Activated T-cell treated with anti-CD3 and anti-CD28 coated beads, Interleukin-2, amount 50 U/mL, for 4 hours (primary cell): ENCODE measurements around the gene PAIP1. TPM values are rescaled to one million over a fixed set of nuclear protein-coding genes. Genes with fewer than 3 reads are reported as not detected.
"Not testable (repeated sequence)": the region's sequence is repeated elsewhere in the genome, so short reads cannot be mapped to it uniquely, and the experiment has no call there.

Experiments used
- ATAC-seq, 2 donors: fragments of 200-7000 bp; cut with Tn5 transposase; one replicate each; pipeline ENCODE4 v1.10.0; 2021
- DNase-seq: peaks from one replicate; pipeline ENCODE4 v3.0.0-alpha.2; 2020
- H3K27me3 Mint-ChIP-seq: one replicate; pipeline ENCODE4 v1.8.0; 2021; ENCODE audit warnings: low read depth, mixed read lengths
- H3K36me3 Mint-ChIP-seq: one replicate; pipeline ENCODE4 v1.8.0; 2022; ENCODE audit warnings: mixed read lengths; ENCODE audit not compliant: insufficient read depth
- H3K4me1 Mint-ChIP-seq: one replicate; pipeline ENCODE4 v1.8.0; 2021; ENCODE audit warnings: low read depth, mixed read lengths
- H3K4me3 Mint-ChIP-seq: one replicate; pipeline ENCODE4 v1.8.0; 2021; ENCODE audit warnings: mild to moderate bottlenecking, moderate library complexity, mixed read lengths
- H3K9me3 Mint-ChIP-seq: one replicate; pipeline ENCODE4 v1.8.0; 2021; ENCODE audit warnings: mixed read lengths
- total RNA-seq, 3 donors: library from RNA; stranded (reverse); gene quantifications; one replicate each; pipeline ENCODE4 v1.2.1, GENCODE V29; 2021

The PAIP1 gene
- total RNA-seq, 3 donors from 2014 or later, result 64.8 to 69.5 (median 66.7) TPM

- ATAC-seq, result no peak
- Mint-ChIP-seq H3K4me3 (no peak overlapping the region), H3K36me3 (peaks cover 10% of the 10 kb centered on the region), H3K9me3 (no peaks in the 10 kb centered on the region), H3K27me3 (no peaks in the 10 kb centered on the region), H3K4me1 (no peaks in the 10 kb centered on the region)
- no peak for DNase-seq
Observed at GRCh38 chr5:43583724-43584123, 26.8 kb upstream of the PAIP1 start.

- Mint-ChIP-seq H3K27me3 (no peaks in the 10 kb centered on the region), H3K4me3 (no peak overlapping the region), H3K4me1 (no peaks in the 10 kb centered on the region), H3K36me3 (peaks cover 8% of the 10 kb centered on the region), H3K9me3 (no peaks in the 10 kb centered on the region)
- ATAC-seq, result no peak
- no peak for DNase-seq
Observed at GRCh38 chr5:43582082-43583005, 25.5 kb upstream of the PAIP1 start.

- no peaks in the 10 kb centered on the region for H3K9me3 Mint-ChIP-seq
- H3K36me3 Mint-ChIP-seq, result peaks cover 11% of the 10 kb centered on the region
- no peaks in the 10 kb centered on the region for H3K4me1 Mint-ChIP-seq
- DNase-seq (no peak), ATAC-seq (no peak)
- H3K4me3 Mint-ChIP-seq, result no peak overlapping the region
- no peaks in the 10 kb centered on the region for H3K27me3 Mint-ChIP-seq
Observed at GRCh38 chr5:43581398-43581797, 24.5 kb upstream of the PAIP1 start.

GRCh38 chr5:43580402-43581210, 23.7 kb upstream of the PAIP1 start:
- H3K36me3 Mint-ChIP-seq, result peaks cover 16% of the 10 kb centered on the region
- not testable (repeated sequence) for H3K4me1 Mint-ChIP-seq, H3K27me3 Mint-ChIP-seq, H3K9me3 Mint-ChIP-seq, H3K4me3 Mint-ChIP-seq, ATAC-seq, DNase-seq

GRCh38 chr5:43573058-43573457, 16.2 kb upstream of the PAIP1 start:
- DNase-seq (no peak), ATAC-seq (no peak)
- H3K36me3 Mint-ChIP-seq, result peaks cover 16% of the 10 kb centered on the region
- no peaks in the 10 kb centered on the region for H3K4me1 Mint-ChIP-seq
- H3K9me3 Mint-ChIP-seq, result no peaks in the 10 kb centered on the region
- H3K27me3 Mint-ChIP-seq, result no peaks in the 10 kb centered on the region
- no peak overlapping the region for H3K4me3 Mint-ChIP-seq

- Mint-ChIP-seq H3K27me3 (no peaks in the 10 kb centered on the region), H3K36me3 (peaks cover 16% of the 10 kb centered on the region), H3K4me1 (no peaks in the 10 kb centered on the region), H3K9me3 (no peaks in the 10 kb centered on the region), H3K4me3 (no peak overlapping the region)
- no peak for ATAC-seq
- no peak for DNase-seq
Observed at GRCh38 chr5:43572357-43572756, 15.5 kb upstream of the PAIP1 start.

GRCh38 chr5:43571237-43571636, 14.4 kb upstream of the PAIP1 start:
- Mint-ChIP-seq H3K4me1 (no peaks in the 10 kb centered on the region), H3K9me3 (no peaks in the 10 kb centered on the region), H3K27me3 (no peaks in the 10 kb centered on the region), H3K36me3 (peaks cover 12% of the 10 kb centered on the region), H3K4me3 (no peak overlapping the region)
- ATAC-seq, result no peak
- no peak for DNase-seq

- no peak for DNase-seq
- Mint-ChIP-seq H3K27me3 (no peaks in the 10 kb centered on the region), H3K4me1 (no peaks in the 10 kb centered on the region), H3K4me3 (no peak overlapping the region), H3K36me3 (peaks cover 8% of the 10 kb centered on the region), H3K9me3 (no peaks in the 10 kb centered on the region)
- ATAC-seq, result no peak
Observed at GRCh38 chr5:43570450-43571158, 13.7 kb upstream of the PAIP1 start.

- Mint-ChIP-seq H3K27me3 (no peaks in the 10 kb centered on the region), H3K9me3 (no peaks in the 10 kb centered on the region), H3K4me3 (no peak overlapping the region), H3K4me1 (no peaks in the 10 kb centered on the region), H3K36me3 (peaks cover 3% of the 10 kb centered on the region)
- ATAC-seq (no peak), DNase-seq (no peak)
Observed at GRCh38 chr5:43569236-43569746, 12.4 kb upstream of the PAIP1 start.

- H3K36me3 Mint-ChIP-seq, result peaks cover 3% of the 10 kb centered on the region
- no peaks in the 10 kb centered on the region for H3K27me3 Mint-ChIP-seq
- ATAC-seq, result no peak
Observed at GRCh38 chr5:43567967-43568366, 11.1 kb upstream of the PAIP1 start.

GRCh38 chr5:43565043-43565442, 8.2 kb upstream of the PAIP1 start:
- Mint-ChIP-seq H3K36me3 (no peaks in the 10 kb centered on the region), H3K9me3 (no peaks in the 10 kb centered on the region), H3K27me3 (peaks cover 4% of the 10 kb centered on the region), H3K4me1 (no peaks in the 10 kb centered on the region), H3K4me3 (no peak overlapping the region)
- ATAC-seq (no peak), DNase-seq (no peak)

More at GRCh38 chr5:43567967-43568366, 11.1 kb upstream of the PAIP1 start:
- DNase-seq, result no peak
- Mint-ChIP-seq H3K9me3 (no peaks in the 10 kb centered on the region), H3K4me1 (no peaks in the 10 kb centered on the region), H3K4me3 (no peak overlapping the region)

GRCh38 chr5:43564289-43564850, 7.5 kb upstream of the PAIP1 start:
- Mint-ChIP-seq H3K36me3 (no peaks in the 10 kb centered on the region), H3K4me1 (no peaks in the 10 kb centered on the region), H3K27me3 (peaks cover 4% of the 10 kb centered on the region), H3K4me3 (no peak overlapping the region), H3K9me3 (no peaks in the 10 kb centered on the region)
- no peak for ATAC-seq
- DNase-seq, result no peak

- Mint-ChIP-seq H3K4me3 (no peak overlapping the region), H3K27me3 (peaks cover 4% of the 10 kb centered on the region), H3K9me3 (no peaks in the 10 kb centered on the region), H3K36me3 (no peaks in the 10 kb centered on the region), H3K4me1 (no peaks in the 10 kb centered on the region)
- DNase-seq, result no peak
- ATAC-seq, result no peak
Observed at GRCh38 chr5:43563321-43563720, 6.4 kb upstream of the PAIP1 start.

GRCh38 chr5:43561356-43561755, 4.5 kb upstream of the PAIP1 start:
- H3K36me3 Mint-ChIP-seq, result no peaks in the 10 kb centered on the region
- H3K27me3 Mint-ChIP-seq, result peaks cover 4% of the 10 kb centered on the region
- ATAC-seq, result no peak
- peaks cover 7% of the 10 kb centered on the region for H3K4me1 Mint-ChIP-seq
- no peaks in the 10 kb centered on the region for H3K9me3 Mint-ChIP-seq
- no peak for DNase-seq
- no peak overlapping the region for H3K4me3 Mint-ChIP-seq
